ENCODE data around the gene MAN2C1. TPM values are rescaled to one million over a fixed set of nuclear protein-coding genes. Genes with fewer than 3 reads are reported as not detected.
"Not testable (repeated sequence)": the region's sequence is repeated elsewhere in the genome, so short reads cannot be mapped to it uniquely, and the experiment has no call there.

The MAN2C1 gene
- total RNA-seq, 1 donor from 2014 or later: 125 TPM

DNA sequence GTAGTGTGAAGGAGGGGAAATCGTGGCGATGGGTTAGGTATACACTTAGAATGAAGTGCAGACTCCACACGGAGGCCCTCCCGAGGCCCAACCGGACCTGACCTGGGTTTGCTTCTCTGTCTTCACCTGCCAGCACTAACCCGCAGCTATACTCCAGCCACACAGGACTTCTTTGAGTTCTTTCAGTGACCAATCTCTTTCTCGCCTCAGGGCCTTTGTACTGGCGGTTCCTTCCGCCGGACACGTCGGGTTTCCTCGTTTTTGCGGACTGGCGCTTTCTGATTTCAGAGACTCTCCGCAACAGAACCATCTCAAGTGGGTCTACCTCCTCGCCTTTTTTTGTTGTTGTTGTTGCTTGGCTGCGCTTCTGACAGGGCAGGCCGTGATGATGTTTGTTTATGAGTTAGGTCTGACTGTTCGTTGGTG, 21.6 kb downstream of the MAN2C1 start, which contains the start of gene NEIL1:
TSS of gene NEIL1 (plus strand) at position 244 of the 426 bp plus-strand sequence. CDS start 1,867 bp downstream, outside the sequence.
- DNase-seq (ENCODE audit: low spot score): no peak

DNA sequence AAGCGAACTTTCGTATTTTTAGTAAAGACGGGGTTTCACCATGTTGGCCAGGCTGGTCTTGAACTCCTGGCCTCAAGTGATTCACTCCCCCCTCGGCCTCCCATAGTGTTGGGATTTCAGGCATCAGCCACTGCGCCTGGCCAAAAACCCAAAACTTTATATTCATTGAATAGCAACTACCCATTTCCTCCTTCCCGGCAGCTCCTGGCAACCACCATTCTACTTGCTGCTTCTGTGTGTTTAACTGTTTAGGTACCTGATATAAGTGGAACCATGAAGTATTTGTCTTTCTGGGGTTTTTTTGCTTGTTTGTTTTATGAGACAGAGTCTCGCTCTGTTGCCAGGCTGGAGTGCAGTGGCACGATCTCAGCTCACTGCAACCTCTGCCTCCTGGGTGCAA, 24.5 kb downstream of the MAN2C1 start:
- DNase-seq (ENCODE audit: low spot score): not testable (repeated sequence)

DNA sequence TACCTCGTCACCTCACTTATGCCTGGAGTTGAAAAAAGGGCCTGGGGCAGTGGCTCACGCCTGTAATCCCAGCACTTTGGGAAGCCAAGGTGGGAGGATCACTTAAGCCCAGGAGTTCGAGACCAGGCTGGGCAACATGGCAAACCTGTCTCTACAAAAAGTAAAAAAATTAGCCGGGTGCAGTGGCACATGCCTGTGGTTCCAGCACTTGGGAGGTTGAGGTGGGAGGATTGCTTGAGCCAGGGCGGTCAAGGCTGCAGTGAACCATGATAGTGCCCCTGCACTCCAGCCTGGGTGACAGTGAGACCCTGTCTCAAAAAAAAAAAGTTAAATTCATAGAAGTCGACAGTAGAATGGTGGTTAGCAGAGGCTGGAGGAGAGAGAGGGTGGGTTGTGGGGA, 26.2 kb downstream of the MAN2C1 start:
- DNase-seq (ENCODE audit: low spot score): no peak

DNA sequence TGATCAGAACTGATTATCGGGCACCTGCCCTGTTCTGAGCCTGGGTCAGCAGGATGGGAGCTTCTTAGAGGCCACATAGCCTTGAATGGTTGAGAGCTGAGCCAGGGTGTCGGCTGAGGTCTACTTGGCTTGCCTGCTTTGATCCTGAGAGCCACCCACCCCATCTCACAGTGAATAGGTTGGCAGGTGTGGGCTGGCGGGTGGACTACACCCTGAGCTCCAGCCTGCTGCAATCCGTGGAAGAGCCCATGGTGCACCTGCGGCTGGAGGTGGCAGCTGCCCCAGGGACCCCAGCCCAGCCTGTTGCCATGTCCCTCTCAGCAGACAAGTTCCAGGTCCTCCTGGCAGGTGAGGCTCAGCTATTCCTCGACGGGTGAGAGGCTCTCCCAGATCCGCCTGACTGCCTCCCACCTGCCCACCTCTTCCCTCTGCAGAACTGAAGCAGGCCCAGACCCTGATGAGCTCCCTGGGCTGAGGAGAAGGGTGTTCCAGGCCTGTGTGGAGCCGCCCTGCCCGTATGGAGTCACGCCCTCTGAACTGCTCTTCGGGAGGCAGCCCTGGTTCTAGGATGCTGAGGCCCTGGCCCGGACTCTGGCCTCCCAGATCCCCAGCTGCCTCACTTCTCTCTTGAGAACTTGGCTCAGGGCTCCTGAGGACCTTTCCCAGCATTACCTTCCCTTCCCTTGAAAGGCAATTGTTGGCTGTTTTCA, 28.7 kb downstream of the MAN2C1 start:
- DNase-seq (ENCODE audit: low spot score): no peak

DNA sequence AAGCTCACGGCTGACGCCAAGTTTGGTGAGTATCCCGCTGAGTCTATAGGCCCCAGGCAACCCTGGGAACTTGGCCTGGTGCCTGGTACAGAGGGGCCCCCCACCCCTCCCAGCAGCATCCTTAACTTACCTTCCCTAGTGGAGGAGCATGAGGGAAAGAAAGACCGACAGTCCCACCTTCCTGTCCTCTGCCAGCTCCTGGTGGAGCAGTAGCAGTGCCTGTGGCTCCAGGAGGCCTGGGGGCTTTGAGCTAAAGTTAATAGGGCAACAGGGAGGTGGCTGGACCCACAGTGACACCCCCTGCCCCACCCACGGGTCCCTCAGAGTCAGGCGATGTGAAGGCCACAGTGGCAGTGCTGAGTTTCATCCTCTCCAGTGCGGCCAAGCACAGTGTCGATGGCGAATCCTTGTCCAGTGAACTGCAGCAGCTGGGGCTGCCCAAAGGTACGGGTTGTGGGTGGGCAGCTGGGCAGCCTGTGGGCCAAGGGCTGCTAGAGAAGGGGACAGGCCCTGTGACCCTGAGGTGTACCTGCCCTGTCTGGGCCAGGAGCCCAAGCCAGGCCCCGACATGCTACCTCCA, 29.7 kb downstream of the MAN2C1 start:
- DNase-seq (ENCODE audit: low spot score): no peak

DNA sequence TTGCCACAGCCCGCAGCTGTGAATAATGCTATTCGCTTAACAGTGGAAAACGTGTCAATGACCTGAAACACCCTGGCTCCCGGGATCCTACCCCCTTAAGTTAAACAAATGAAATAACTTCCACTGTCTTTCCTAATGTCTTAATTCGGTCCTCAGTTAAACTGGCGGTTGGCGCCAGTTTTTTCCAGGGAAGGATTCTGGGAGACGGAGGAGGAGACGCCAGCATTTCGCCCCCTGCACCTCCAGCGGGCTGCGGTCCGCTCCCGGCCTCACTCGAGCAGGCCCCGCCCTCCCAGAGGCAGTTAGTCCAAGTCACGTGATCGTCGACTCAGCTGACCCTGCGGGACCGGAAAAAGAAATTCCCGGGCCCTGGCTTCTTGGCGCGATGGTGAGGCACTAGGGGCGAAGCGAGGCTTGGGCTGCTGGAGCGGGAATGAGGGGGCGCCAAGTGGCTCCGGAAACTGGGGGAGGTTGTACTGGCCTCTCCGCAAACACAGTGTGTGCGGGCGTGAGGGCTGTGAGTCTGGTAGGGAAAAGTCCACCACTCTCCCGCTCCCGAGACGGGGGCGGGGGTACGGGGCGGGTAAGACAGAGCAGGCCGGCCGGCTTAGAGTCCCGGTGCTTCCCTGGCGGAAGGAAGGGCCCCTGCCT, 32.6 kb downstream of the MAN2C1 start, which contains the start of gene COMMD4:
TSS of gene COMMD4 (plus strand) at position 359 of the 651 bp plus-strand sequence. CDS start at position 386, 27 bp downstream.
- peak; percentile 97 for DNase-seq (ENCODE audit: low spot score)

DNA sequence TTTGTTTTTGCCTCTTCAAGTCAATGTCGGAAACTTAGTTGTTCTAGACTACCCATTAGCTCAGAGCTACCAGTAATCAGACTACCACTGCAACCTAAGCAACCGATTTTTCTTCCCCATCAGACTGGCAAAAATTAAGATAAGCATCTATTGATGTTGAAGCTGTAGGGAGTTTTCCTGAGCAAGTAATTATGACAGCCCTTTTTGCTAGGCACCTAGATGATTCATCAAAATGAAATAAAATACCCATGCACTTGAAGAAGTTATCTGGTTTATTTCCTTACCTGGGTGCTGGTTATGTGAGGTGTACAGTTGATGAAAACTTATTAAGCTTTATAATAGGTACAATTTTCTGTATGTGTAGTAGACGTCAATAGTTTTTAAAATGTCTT, 33.1 kb downstream of the MAN2C1 start:
- DNase-seq (ENCODE audit: low spot score): no peak

DNA sequence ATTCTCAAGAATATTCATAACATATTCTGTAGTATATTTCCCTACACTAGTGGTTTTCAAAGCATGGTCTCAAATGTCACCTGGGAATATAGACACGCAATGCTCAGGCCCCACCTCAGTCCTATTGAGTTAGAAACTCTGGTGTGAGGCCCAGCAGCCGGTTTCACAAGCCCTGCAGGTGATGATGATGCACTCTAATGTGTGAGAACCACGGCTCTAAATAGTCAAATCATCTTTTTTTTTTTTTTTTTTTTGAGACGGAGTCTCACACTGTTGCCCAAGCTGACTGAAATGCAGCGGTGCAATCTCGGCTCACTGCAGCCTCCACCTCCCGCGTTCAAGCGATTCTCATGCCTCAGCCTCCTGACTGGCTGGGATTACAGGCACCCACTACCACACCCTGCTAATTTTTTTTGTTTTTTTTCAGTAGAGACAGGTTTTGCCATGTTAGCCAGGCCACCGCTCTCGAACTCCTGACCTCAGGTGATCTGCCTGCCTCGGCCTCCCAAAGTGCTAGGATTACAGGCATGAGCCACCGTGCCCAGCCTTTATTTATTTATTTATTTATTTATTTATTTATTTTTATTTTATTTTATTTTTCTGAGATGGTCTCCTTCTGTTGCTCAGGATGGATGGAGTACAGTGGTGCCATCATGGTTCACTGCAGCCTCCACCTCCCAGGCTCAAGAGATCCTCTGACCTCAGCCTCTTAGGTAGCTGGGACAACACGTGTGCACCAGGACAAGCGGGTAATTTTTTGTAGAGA, 34.6 kb downstream of the MAN2C1 start:
- DNase-seq (ENCODE audit: low spot score): not testable (repeated sequence)

DNA sequence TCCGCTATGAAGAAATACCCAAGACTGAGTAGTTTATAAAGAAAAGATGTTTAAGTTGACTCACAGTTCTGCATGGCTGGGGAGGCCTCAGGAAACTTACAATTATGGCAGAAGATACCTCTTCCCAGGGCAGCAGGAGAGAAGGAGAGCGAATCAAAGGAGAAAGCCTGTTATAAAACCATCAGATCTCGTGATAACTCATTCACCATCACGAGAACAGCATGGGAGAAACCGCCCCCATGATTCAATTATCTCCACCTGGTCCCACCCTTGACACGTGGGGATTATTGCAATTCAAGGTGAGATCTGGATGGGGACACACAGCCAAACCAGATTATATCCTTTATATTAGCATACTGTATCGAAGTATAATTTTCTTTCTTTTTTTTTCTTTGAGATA, 36.3 kb downstream of the MAN2C1 start:
- DNase-seq (ENCODE audit: low spot score): not testable (repeated sequence)

DNA sequence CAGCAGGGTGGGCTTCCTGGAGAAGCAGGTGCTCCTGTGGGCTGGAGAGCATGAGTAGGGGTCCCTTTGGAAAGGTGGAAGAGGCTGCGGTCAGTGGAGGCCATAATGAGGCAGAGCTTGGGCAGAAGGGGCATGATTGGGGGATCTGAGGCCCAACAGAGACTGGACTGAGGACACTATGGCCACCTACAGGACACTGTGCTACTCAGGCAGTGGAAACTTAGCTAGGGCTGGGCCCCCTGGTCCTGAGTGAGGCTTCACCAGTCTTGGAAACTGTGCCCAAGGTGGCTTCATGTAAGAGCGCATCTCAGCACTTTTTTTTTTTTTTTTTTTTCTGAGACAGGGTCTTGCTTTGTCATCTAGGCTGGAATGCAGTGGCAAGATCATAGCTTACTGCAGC, 38.8 kb downstream of the MAN2C1 start:
- DNase-seq (ENCODE audit: low spot score): no peak

DNA sequence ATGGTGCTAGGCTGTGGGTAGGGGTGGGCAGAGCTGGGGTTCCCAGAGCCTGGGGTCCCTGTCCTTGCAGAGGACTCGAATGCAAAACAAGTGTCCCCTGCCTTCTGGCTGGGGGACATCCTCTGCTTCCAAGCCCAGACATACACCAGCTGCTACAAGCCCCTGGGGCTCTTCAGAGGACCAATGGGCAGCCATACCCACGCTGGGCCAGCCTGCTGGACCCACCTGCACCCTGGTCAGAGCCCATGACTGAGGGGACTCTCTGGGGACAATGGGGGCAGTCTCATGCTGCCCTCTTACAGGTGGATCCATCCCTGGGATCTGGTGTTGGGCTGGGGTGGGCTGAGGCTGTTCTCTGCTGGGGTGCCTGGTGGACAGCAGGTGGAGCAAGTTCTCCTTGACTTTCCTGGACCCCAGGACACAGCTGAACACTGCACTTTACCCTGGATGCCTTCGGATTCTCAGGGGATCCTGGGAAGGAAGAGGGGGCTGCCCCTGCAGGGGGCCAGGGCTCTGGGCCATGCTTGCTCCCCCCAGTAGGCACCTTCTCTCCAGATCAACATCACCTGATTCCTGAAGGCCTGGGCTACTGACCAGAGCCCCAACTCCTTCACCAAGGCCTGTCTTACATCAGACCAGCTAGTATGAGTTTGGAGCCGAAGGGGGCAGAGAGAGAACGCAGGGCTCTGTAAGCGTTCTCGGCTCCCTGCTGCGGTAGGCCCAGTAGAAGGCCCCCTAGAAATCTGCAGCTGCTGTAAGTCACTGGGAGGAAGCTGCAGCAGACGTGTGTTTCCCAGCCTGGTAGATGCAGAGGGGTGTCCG, 39.7 kb downstream of the MAN2C1 start:
- no peak for DNase-seq (ENCODE audit: low spot score)

DNA sequence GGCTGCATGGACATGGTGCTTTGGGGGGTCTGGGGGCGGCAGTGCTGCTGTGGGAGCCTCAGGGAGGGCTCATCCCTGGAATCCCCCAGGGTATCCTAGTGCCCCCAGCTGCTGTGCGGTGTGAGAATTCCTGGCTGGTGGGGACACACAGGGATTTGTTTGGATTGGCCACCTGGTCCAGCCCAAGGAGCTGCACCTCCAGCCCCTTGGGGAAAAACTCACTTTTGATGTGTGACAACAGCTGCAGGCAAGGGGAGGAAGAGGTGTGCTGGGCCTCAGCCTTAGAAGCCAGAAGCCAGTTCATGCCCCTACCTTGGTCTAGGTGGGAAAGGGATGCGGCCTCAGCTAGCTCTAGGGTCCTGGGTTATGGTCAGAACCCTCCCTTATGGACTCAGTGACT, 40.9 kb downstream of the MAN2C1 start:
- no peak for DNase-seq (ENCODE audit: low spot score)

DNA sequence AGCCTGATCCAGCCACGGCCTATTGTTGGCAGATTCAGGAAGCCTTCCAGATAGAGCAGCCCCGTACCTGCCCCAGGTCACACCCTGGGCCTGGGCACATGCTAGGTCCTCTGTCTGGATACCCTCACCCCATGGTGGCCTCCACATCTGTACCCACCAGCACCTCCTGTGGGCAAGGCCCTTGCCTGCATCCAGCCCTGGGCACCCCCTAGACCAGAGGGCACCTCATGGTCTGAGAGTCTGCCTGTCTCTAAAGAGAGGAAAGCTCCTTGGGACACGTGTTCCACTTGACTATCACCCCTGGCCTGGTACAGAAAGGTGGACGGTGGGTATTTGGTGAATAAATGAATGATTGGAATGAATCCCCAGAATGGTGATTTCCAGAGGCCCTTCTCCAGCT, 41.4 kb downstream of the MAN2C1 start:
- no peak for DNase-seq (ENCODE audit: low spot score)

DNA sequence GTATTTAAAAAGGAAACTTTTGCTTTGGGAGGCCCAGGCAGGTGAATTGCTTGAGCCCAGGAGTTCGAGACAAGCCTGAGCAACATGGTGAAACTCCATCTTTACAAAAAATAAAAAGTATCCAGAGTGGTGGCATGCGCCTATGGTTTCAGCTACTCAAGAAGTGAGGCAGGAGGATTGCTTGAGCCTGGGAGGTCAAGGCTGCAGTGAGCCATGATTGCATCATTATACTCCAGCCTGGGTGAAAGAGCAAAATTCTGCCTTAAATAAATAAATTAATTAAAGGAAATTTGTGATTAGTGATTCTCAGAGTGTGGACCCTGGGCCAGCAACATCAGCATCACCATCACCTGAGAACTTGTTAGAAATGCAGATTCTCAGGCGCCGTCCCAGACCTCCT, 42.5 kb downstream of the MAN2C1 start:
- no peak for DNase-seq (ENCODE audit: low spot score)

DNA sequence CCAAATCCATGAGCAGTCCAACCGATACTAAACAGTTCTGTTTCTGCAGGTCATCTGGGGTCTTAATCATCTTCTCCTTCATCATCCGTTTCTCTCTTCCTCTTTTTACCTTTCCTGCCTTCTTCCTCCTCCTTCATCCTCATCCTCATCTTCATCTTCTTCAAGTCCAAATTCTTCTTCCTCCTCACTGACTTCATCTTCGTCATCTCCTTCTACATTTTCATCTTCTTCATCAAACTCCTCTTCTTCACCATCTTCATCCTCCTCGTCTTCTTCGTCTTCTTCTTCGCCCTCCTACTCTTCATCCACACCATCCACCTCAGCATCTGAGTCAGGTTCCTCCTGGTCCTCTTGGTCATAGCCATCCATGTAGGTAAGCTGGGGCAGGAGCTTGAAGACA, 46.7 kb downstream of the MAN2C1 start:
- no peak for DNase-seq (ENCODE audit: low spot score)

DNA sequence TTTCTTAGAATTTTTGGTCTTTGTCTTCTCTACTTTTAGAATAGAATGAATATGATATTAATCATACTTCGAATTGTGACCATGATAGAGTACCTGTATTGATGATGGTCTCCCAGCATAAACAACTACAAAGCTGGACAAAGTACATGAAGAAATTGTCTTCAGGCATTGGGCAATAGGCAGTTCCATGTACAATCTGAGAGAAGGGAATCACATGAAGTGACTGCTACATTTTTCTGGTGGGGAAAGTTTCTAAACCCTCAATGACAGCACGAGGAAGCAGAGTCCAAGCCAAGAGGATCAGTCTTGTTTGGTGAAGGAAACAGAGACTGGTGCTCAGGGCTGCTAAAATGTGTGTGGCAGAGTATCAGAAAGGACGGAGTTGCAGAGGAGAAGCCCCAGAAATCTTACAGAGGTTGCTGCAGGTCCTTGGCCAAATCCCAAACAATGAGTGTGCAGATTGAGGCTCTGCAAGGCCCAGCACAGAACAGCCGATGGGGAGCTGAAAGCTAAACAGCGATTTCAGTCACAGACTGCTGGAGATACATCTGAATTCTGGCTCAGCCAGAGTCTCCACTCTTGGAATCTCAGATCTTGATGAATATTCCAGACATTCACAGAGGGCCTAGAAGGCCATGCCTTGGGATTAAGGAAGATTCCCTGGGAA, 49.0 kb downstream of the MAN2C1 start:
- not testable (repeated sequence) for DNase-seq (ENCODE audit: low spot score)

DNA sequence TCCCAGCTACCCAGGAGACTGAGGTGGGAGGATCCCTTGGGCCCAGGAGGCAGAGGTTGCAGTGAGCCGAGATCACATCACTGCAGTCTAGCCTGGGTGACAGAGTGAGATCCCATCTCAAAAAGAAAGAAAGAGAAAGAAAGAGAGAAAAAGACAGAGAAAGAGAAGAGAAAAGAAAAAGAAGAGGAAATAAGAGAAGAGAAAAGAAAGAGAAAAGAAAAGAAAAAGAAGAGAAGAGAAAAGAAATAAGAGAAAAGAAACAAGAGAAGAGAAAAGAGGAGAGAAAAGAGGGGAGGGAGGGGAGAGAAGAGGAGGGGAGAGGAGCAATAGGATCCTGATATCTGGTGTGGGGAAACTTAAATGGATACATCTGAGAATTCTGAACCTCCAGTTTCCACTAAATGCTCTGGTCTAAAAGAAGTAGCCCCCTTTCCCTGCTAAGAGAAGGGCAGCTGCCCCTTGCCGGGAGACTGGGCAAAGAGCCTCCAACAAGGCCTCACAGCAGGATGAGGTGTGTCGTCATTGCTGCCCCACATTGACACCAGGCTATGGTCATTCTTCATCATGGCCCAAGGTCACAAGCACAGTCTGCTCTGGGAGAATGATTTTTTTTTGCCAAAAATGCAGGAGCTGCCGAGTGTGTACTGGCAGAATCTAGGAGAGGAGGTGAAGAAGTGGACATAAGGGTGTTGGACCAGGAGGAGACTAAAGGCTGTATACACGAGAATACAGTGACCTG, 53.7 kb downstream of the MAN2C1 start:
- no peak for DNase-seq (ENCODE audit: low spot score)

DNA sequence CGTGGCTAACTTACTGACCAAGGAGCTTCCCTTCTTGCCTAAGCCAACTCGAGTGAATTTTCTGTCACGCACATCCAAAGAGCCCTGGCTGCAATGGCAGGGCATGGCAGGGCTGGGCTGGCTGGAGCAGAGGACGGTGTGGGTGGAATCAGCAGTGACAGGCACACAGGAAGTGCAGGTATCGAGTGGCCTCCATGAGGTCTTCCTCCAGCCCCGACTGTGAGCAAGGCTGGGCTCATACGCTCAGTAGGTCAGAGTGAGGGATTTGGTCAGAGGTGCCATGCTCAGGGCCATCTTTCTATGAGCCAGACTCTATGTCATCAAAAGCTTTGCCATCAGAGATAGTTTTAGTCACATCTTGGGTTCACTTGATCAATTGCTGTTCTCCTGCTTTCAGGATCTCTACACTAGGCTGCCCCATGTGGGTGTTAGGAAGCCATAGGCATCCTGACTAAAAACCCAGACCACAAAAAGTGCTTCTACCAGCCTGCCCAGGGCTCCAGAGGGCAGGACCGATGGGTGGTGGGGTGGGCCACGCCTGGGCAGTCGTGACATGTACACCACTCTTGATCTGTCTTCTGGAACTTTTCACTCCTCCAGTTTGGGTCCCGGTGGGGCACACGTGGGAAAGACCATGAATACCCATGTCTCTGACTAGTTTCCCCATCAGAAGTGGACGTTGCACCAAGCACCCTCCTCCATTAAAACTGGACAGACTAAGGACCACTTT, 55.1 kb downstream of the MAN2C1 start:
- DNase-seq (ENCODE audit: low spot score): no peak

DNA sequence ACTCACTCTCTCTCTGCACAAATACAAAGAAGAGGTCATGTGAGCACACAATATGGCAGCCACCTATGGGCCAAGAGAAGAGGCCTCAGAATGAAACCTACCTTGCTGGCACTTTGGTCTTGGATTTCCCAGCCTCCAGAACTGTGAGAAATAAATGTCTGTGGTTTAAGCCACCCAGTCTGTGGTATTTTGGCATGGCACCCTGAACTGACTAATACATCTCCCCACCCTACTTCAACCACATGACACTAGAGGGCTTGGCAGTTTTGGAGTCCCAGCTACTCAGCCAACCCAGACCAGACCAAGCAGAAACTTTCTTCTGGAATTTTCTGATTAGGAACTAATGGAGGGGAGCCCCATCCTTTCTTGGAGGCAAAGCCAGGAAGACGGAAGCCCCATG, 55.9 kb downstream of the MAN2C1 start:
- not testable (repeated sequence) for DNase-seq (ENCODE audit: low spot score)
